Measurements from ENCODE around the gene ZNF273. TPM values are rescaled to one million over a fixed set of nuclear protein-coding genes. Genes with fewer than 3 reads are reported as not detected.
"Not testable (repeated sequence)": the region's sequence is repeated elsewhere in the genome, so short reads cannot be mapped to it uniquely, and the experiment has no call there.

ZNF273 gene
- total RNA-seq, 1 donor, result 5.1 TPM

- Histone ChIP-seq H2AFZ (ENCODE audit: low read length) (no peak overlapping the region), H3K36me3 (ENCODE audit: insufficient read depth, low read length) (no peaks in the 10 kb centered on the region), H3K27ac (ENCODE audit: low read depth, low read length) (no peak overlapping the region), H4K20me1 (ENCODE audit: insufficient read depth, low read length) (no peaks in the 10 kb centered on the region), H3K4me3 (ENCODE audit: insufficient read depth, low read length) (no peak overlapping the region), H3K9me3 (ENCODE audit: low read depth, low read length) (no peaks in the 10 kb centered on the region), H3K4me2 (ENCODE audit: insufficient read depth, low read length) (no peak overlapping the region), H3K27me3 (ENCODE audit: insufficient read depth, low read length) (no peaks in the 10 kb centered on the region), H3K79me2 (ENCODE audit: insufficient read depth, low read length) (no peaks in the 10 kb centered on the region), H3K4me1 (ENCODE audit: insufficient read depth, low read length) (no peaks in the 10 kb centered on the region)
- TF ChIP-seq CTCF (IDR thresholded peaks at IDR 0.05; ENCODE audit: extremely low read depth, low read depth, low read length), result no peak
- DNase-seq (ENCODE audit: insufficient read length, low spot score, missing footprints), result no peak
Measured at GRCh38 chr7:64938540-64938939, 35.5 kb downstream of the ZNF273 start.

- H3K79me2 ChIP-seq (ENCODE audit: insufficient read depth, low read length); H3K4me3 ChIP-seq (ENCODE audit: insufficient read depth, low read length); H3K4me1 ChIP-seq (ENCODE audit: insufficient read depth, low read length); H3K4me2 ChIP-seq (ENCODE audit: insufficient read depth, low read length); H4K20me1 ChIP-seq (ENCODE audit: insufficient read depth, low read length); DNase-seq (ENCODE audit: insufficient read length, low spot score, missing footprints); H3K27ac ChIP-seq (ENCODE audit: low read depth, low read length); H3K36me3 ChIP-seq (ENCODE audit: insufficient read depth, low read length); H3K9me3 ChIP-seq (ENCODE audit: low read depth, low read length); H3K27me3 ChIP-seq (ENCODE audit: insufficient read depth, low read length); H2AFZ ChIP-seq (ENCODE audit: low read length): not testable (repeated sequence)
Measured at GRCh38 chr7:64940021-64940420, 36.9 kb downstream of the ZNF273 start.

GRCh38 chr7:64944667-64945502, 41.8 kb downstream of the ZNF273 start:
- H3K27me3 ChIP-seq (ENCODE audit: insufficient read depth, low read length), result peaks cover 22% of the 10 kb centered on the region
- not testable (repeated sequence) for H3K27ac ChIP-seq (ENCODE audit: low read depth, low read length); DNase-seq (ENCODE audit: insufficient read length, low spot score, missing footprints); H2AFZ ChIP-seq (ENCODE audit: low read length); H3K36me3 ChIP-seq (ENCODE audit: insufficient read depth, low read length); H3K4me3 ChIP-seq (ENCODE audit: insufficient read depth, low read length); H3K4me1 ChIP-seq (ENCODE audit: insufficient read depth, low read length); H3K9me3 ChIP-seq (ENCODE audit: low read depth, low read length); H3K79me2 ChIP-seq (ENCODE audit: insufficient read depth, low read length); H4K20me1 ChIP-seq (ENCODE audit: insufficient read depth, low read length); H3K4me2 ChIP-seq (ENCODE audit: insufficient read depth, low read length)

- Histone ChIP-seq H3K4me1 (ENCODE audit: insufficient read depth, low read length) (no peaks in the 10 kb centered on the region), H2AFZ (ENCODE audit: low read length) (no peak overlapping the region), H3K4me2 (ENCODE audit: insufficient read depth, low read length) (no peak overlapping the region), H3K79me2 (ENCODE audit: insufficient read depth, low read length) (no peaks in the 10 kb centered on the region), H3K27ac (ENCODE audit: low read depth, low read length) (no peak overlapping the region), H3K9me3 (ENCODE audit: low read depth, low read length) (no peaks in the 10 kb centered on the region), H3K4me3 (ENCODE audit: insufficient read depth, low read length) (no peak overlapping the region), H3K36me3 (ENCODE audit: insufficient read depth, low read length) (no peaks in the 10 kb centered on the region), H4K20me1 (ENCODE audit: insufficient read depth, low read length) (no peaks in the 10 kb centered on the region), H3K27me3 (ENCODE audit: insufficient read depth, low read length) (peaks cover 22% of the 10 kb centered on the region)
- no peak for DNase-seq (ENCODE audit: insufficient read length, low spot score, missing footprints)
- TF ChIP-seq CTCF (IDR thresholded peaks at IDR 0.05; ENCODE audit: extremely low read depth, low read depth, low read length), result no peak
Measured at GRCh38 chr7:64945503-64946175, 42.6 kb downstream of the ZNF273 start.

- Histone ChIP-seq H3K4me1 (ENCODE audit: insufficient read depth, low read length) (no peaks in the 10 kb centered on the region), H3K79me2 (ENCODE audit: insufficient read depth, low read length) (no peaks in the 10 kb centered on the region), H3K27me3 (ENCODE audit: insufficient read depth, low read length) (peaks cover 22% of the 10 kb centered on the region), H3K4me2 (ENCODE audit: insufficient read depth, low read length) (no peak overlapping the region), H4K20me1 (ENCODE audit: insufficient read depth, low read length) (no peaks in the 10 kb centered on the region), H3K27ac (ENCODE audit: low read depth, low read length) (no peak overlapping the region), H3K36me3 (ENCODE audit: insufficient read depth, low read length) (no peaks in the 10 kb centered on the region), H3K4me3 (ENCODE audit: insufficient read depth, low read length) (no peak overlapping the region), H2AFZ (ENCODE audit: low read length) (no peak overlapping the region), H3K9me3 (ENCODE audit: low read depth, low read length) (no peaks in the 10 kb centered on the region)
- DNase-seq (ENCODE audit: insufficient read length, low spot score, missing footprints), result no peak
- TF ChIP-seq CTCF (IDR thresholded peaks at IDR 0.05; ENCODE audit: extremely low read depth, low read depth, low read length), result peak; percentile 14
Measured at GRCh38 chr7:64946772-64947171, 43.7 kb downstream of the ZNF273 start.
